ES-I3 (cell line): ENCODE data around the gene ZNF684.

Source experiments
- H3K36me3 ChIP-seq: 2 replicates; pipeline ENCODE4 v1.6.1; 2013; ENCODE audit warnings: mild to moderate bottlenecking, low read length, control low read depth, moderate library complexity; ENCODE audit not compliant: insufficient read depth
- H3K4me1 ChIP-seq: 2 replicates; pipeline ENCODE4 v1.6.1; 2013; ENCODE audit warnings: mild to moderate bottlenecking, control low read depth, low read length; ENCODE audit not compliant: insufficient read depth
- H3K9ac ChIP-seq: 2 replicates; pipeline ENCODE4 v1.6.1; 2013; ENCODE audit warnings: low read depth, mild to moderate bottlenecking, low read length, moderate library complexity
- H3K9me3 ChIP-seq: 2 replicates; pipeline ENCODE4 v1.6.1; 2013; ENCODE audit warnings: mild to moderate bottlenecking, low read length, moderate library complexity; ENCODE audit not compliant: control insufficient read depth, insufficient read depth

ZNF684 gene

DNA sequence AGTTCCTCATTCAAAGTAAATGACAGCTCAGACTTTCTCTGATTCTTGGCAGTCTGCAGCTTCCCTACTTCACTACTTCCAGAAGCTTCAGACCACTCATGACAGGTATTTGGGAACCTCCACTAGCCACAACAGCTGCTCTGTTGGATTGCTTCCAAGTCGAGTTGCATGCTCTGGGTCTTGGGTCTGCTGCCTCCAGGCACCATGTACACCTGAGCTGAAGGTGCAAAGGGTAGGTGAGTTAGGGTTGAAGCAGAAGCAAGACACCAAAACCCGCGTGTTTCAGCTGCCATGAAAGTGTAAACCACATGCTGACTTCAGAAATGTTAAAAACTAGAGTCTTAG, 62.7 kb downstream of the ZNF684 start:
- Histone ChIP-seq H3K9me3 (peaks cover 6% of the 10 kb centered on the region; the same call in 1 of the 2 replicates), H3K4me1 (no peaks in the 10 kb centered on the region), H3K36me3 (no peaks in the 10 kb centered on the region), H3K9ac (no peak overlapping the region)

DNA sequence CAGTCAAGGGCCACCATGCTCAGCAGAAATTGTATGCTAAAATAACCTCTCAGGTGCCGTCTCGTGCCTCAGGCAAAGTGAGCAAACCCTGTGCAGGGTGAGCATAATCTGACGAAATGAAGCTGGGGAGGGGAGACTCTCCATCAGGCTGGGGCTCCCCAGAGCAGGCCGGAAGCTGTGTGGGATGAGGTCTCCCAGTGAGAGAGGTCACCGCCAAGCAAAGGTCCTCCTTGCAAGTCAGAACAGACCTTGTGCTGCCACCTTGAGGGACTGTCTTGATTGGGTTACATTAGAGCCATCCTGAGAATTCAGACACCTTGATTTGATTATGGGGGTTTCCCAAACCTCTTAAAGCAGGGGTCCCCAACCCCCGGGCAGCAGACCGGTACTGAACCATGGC, 64.2 kb downstream of the ZNF684 start:
- Histone ChIP-seq H3K9ac (no peak overlapping the region), H3K36me3 (no peaks in the 10 kb centered on the region), H3K9me3 (peaks cover 6% of the 10 kb centered on the region; the same call in 1 of the 2 replicates), H3K4me1 (no peaks in the 10 kb centered on the region)
